GM20000 (cell line): ENCODE measurements around the gene LRRC4C.

Experiments
- DNase-seq: peaks from one replicate; pipeline ENCODE4 v3.0.0; 2012; ENCODE audit warnings: low spot score
- CTCF ChIP-seq: IDR thresholded peaks from 2 replicates; pipeline ENCODE4 v1.5.1; 2012; ENCODE audit warnings: mild to moderate bottlenecking, control low read depth; ENCODE audit errors: extremely low read depth, missing control alignments

Gene LRRC4C

GRCh38 chr11:40302669-40303068 lies 1156.8 kb downstream of the LRRC4C start:
- no peak for TF ChIP-seq CTCF
- DNase-seq = no peak

- DNase-seq = no peak
- TF ChIP-seq CTCF = no peak
Observed at GRCh38 chr11:40295466-40295865, 1164.0 kb downstream of the LRRC4C start.

- no peak for TF ChIP-seq CTCF
- DNase-seq = no peak
Observed at GRCh38 chr11:40294741-40295140, 1164.7 kb downstream of the LRRC4C start.

GRCh38 chr11:40294349-40294735 lies 1165.1 kb downstream of the LRRC4C start:
- no peak for DNase-seq
- TF ChIP-seq CTCF = no peak

GRCh38 chr11:40293655-40294348 lies 1165.7 kb downstream of the LRRC4C start:
- DNase-seq = peak; percentile 78
- TF ChIP-seq CTCF = peak; percentile 89

- TF ChIP-seq CTCF = no peak
- no peak for DNase-seq
Observed at GRCh38 chr11:40292721-40293508, 1166.5 kb downstream of the LRRC4C start.

GRCh38 chr11:40291741-40292140 lies 1167.7 kb downstream of the LRRC4C start:
- DNase-seq = no peak
- no peak for TF ChIP-seq CTCF
